Stomach (tissue), 4 donors: ENCODE data around the gene FBH1.

Experiments used
- CTCF ChIP-seq, 7 experiments: fragments of 450-650 bp in 4 of 7; fragments of 200-600 bp in 3 of 7; sonication (generic) in 3 of 7; IDR thresholded peaks; one replicate each; pipeline ENCODE4 v1.5.1; 2016 to 2019; ENCODE audit warnings: antibody characterized with exemption in 7 of 7, control low read depth in 2 of 7, mild to moderate bottlenecking in 1 of 7
- EP300 ChIP-seq: sonication (generic); formaldehyde crosslinking; IDR thresholded peaks from one replicate; pipeline ENCODE4 v1.6.1; 2017; ENCODE audit warnings: antibody characterized with exemption
- POLR2A ChIP-seq, 4 donors: fragments of 450-650 bp; IDR thresholded peaks; one replicate each; pipeline ENCODE4 v1.6.1; 2016; ENCODE audit warnings: antibody characterized with exemption in 4 of 4, control low read depth in 2 of 4, mild to moderate bottlenecking in 1 of 4, moderate library complexity in 1 of 4
- POLR2AphosphoS5 ChIP-seq, 3 donors: sonication (generic); formaldehyde crosslinking; IDR thresholded peaks; one replicate each; pipeline ENCODE4 v1.6.1; 2016; ENCODE audit warnings: antibody characterized with exemption in 3 of 3

GRCh38 chr10:5945190-5945509 lies 55.1 kb downstream of the FBH1 start:
- TF ChIP-seq POLR2A (IDR thresholded peaks at IDR 0.05) = no peak
- TF ChIP-seq CTCF (IDR thresholded peaks at IDR 0.05) = no peak
- TF ChIP-seq EP300 = no peak
- no peak for TF ChIP-seq POLR2AphosphoS5 (IDR thresholded peaks at IDR 0.05)
